ENCODE data around the gene SLC52A1. TPM values are rescaled to one million over a fixed set of nuclear protein-coding genes. Genes with fewer than 3 reads are reported as not detected.
"Not testable (repeated sequence)": the region's sequence is repeated elsewhere in the genome, so short reads cannot be mapped to it uniquely, and the experiment has no call there.

Gene SLC52A1
- total RNA-seq, 1 experiment from 2014 or later: not detected

- no peaks in the 10 kb centered on the region for H3K27me3 ChIP-seq
- H3K36me3 ChIP-seq: no peaks in the 10 kb centered on the region
- no peak for DNase-seq
- no peaks in the 10 kb centered on the region for H3K9me3 ChIP-seq
- no peak overlapping the region for H3K4me3 ChIP-seq
These were observed 575 bp downstream of the SLC52A1 start for GRCh38 chr17:5034651-5035050.

GRCh38 chr17:5034063-5034462, 1.2 kb downstream of the SLC52A1 start:
- no peak for DNase-seq
- Histone ChIP-seq H3K27me3 (no peaks in the 10 kb centered on the region), H3K4me3 (no peak overlapping the region), H3K36me3 (no peaks in the 10 kb centered on the region), H3K9me3 (no peaks in the 10 kb centered on the region)

GRCh38 chr17:5033352-5034015, 1.7 kb downstream of the SLC52A1 start:
- Histone ChIP-seq H3K9me3 (no peaks in the 10 kb centered on the region), H3K36me3 (no peaks in the 10 kb centered on the region), H3K4me3 (no peak overlapping the region), H3K27me3 (no peaks in the 10 kb centered on the region)
- no peak for DNase-seq

GRCh38 chr17:5032865-5033264, 2.4 kb downstream of the SLC52A1 start:
- DNase-seq: no peak
- H3K27me3 ChIP-seq: no peaks in the 10 kb centered on the region
- H3K4me3 ChIP-seq: no peak overlapping the region
- H3K9me3 ChIP-seq: no peaks in the 10 kb centered on the region
- no peaks in the 10 kb centered on the region for H3K36me3 ChIP-seq

GRCh38 chr17:5031365-5032082, 3.7 kb downstream of the SLC52A1 start:
- Histone ChIP-seq H3K36me3 (no peaks in the 10 kb centered on the region), H3K4me3 (peak overlapping the region; percentile 36), H3K9me3 (no peaks in the 10 kb centered on the region), H3K27me3 (no peaks in the 10 kb centered on the region)
- DNase-seq: peak; percentile 72

- not testable (repeated sequence) for H3K4me3 ChIP-seq, DNase-seq, H3K36me3 ChIP-seq, H3K27me3 ChIP-seq, H3K9me3 ChIP-seq
These were observed 5.1 kb downstream of the SLC52A1 start for GRCh38 chr17:5030168-5030567.

GRCh38 chr17:5027916-5028315, 7.3 kb downstream of the SLC52A1 start:
- no peak for DNase-seq

GRCh38 chr17:5027299-5027698, 7.9 kb downstream of the SLC52A1 start:
- no peaks in the 10 kb centered on the region for H3K27me3 ChIP-seq
- no peak for DNase-seq
- H3K4me3 ChIP-seq: no peak overlapping the region
- no peaks in the 10 kb centered on the region for H3K9me3 ChIP-seq
- no peaks in the 10 kb centered on the region for H3K36me3 ChIP-seq

More at GRCh38 chr17:5027916-5028315, 7.3 kb downstream of the SLC52A1 start:
- H3K36me3 ChIP-seq: no peaks in the 10 kb centered on the region
- H3K27me3 ChIP-seq: no peaks in the 10 kb centered on the region
- H3K9me3 ChIP-seq: no peaks in the 10 kb centered on the region
- no peak overlapping the region for H3K4me3 ChIP-seq

GRCh38 chr17:5024604-5025003, 10.6 kb downstream of the SLC52A1 start:
- Histone ChIP-seq H3K36me3 (peaks cover 7% of the 10 kb centered on the region; the same call in 1 of the 2 replicates), H3K27me3 (no peaks in the 10 kb centered on the region), H3K4me3 (no peak overlapping the region), H3K9me3 (no peaks in the 10 kb centered on the region)
- no peak for DNase-seq

GRCh38 chr17:5023588-5024147, 11.6 kb downstream of the SLC52A1 start:
- DNase-seq: no peak
- no peaks in the 10 kb centered on the region for H3K9me3 ChIP-seq
- H3K4me3 ChIP-seq: no peak overlapping the region
- H3K27me3 ChIP-seq: no peaks in the 10 kb centered on the region
- peaks cover 9% of the 10 kb centered on the region; the same call in 1 of the 2 replicates for H3K36me3 ChIP-seq

- DNase-seq: no peak
- no peaks in the 10 kb centered on the region for H3K27me3 ChIP-seq
- H3K9me3 ChIP-seq: no peaks in the 10 kb centered on the region
- H3K36me3 ChIP-seq: peaks cover 12% of the 10 kb centered on the region
- no peak overlapping the region for H3K4me3 ChIP-seq
These were observed 13.0 kb downstream of the SLC52A1 start for GRCh38 chr17:5022171-5022711.

GRCh38 chr17:5020502-5021023, 14.7 kb downstream of the SLC52A1 start:
- Histone ChIP-seq H3K4me3 (no peak overlapping the region), H3K9me3 (no peaks in the 10 kb centered on the region), H3K27me3 (no peaks in the 10 kb centered on the region), H3K36me3 (peaks cover 12% of the 10 kb centered on the region)
- DNase-seq: no peak

- Histone ChIP-seq H3K4me3 (no peak overlapping the region), H3K9me3 (no peaks in the 10 kb centered on the region), H3K27me3 (no peaks in the 10 kb centered on the region), H3K36me3 (peaks cover 14% of the 10 kb centered on the region)
- DNase-seq: no peak
These were observed 15.7 kb downstream of the SLC52A1 start for GRCh38 chr17:5019475-5019956.

- H3K36me3 ChIP-seq: peaks cover 14% of the 10 kb centered on the region
- H3K27me3 ChIP-seq: no peaks in the 10 kb centered on the region
- DNase-seq: peak; percentile 54
- no peak overlapping the region for H3K4me3 ChIP-seq
- H3K9me3 ChIP-seq: no peaks in the 10 kb centered on the region
These were observed 20.9 kb downstream of the SLC52A1 start for GRCh38 chr17:5014357-5014756.

- peak; percentile 72 for DNase-seq
- Histone ChIP-seq H3K27me3 (no peaks in the 10 kb centered on the region), H3K36me3 (peaks cover 8% of the 10 kb centered on the region), H3K4me3 (no peak overlapping the region), H3K9me3 (no peaks in the 10 kb centered on the region)
These were observed 23.3 kb downstream of the SLC52A1 start for GRCh38 chr17:5011928-5012327.

- H3K9me3 ChIP-seq: no peaks in the 10 kb centered on the region
- H3K27me3 ChIP-seq: no peaks in the 10 kb centered on the region
- DNase-seq: no peak
- peaks cover 38% of the 10 kb centered on the region for H3K36me3 ChIP-seq
- H3K4me3 ChIP-seq: no peak overlapping the region
These were observed 31.9 kb downstream of the SLC52A1 start for GRCh38 chr17:5003214-5003867.

Measured in MG63 (cell line).